Calu3 (cell line): Measurements from ENCODE around the gene IL1RN. TPM values are rescaled to one million over a fixed set of nuclear protein-coding genes. Genes with fewer than 3 reads are reported as not detected.

Source experiments
- BruUV-seq: library from RNA; stranded (reverse); fragments of 400-500 nt; replicated peaks from 2 replicates; lab custom pipeline; 2021; lab: Mats Ljungman, UMichigan
- CTCF ChIA-PET: fragments of 300-600 bp; sonication (Branson Sonifier 250); formaldehyde crosslinking; loops from one replicate; lab custom pipeline; 2022; ENCODE audit warnings: antibody characterized with exemption; lab: Charles Lee
- DNase-seq: peaks from one replicate; pipeline ENCODE4 v3.0.0; 2022
- H3K27ac Mint-ChIP-seq: one replicate; pipeline ENCODE4 v1.8.0; 2022; ENCODE audit warnings: mixed read lengths; ENCODE audit not compliant: unreplicated experiment
- H3K27me3 Mint-ChIP-seq: one replicate; pipeline ENCODE4 v1.8.0; 2022; ENCODE audit warnings: mixed read lengths; ENCODE audit not compliant: unreplicated experiment
- H3K36me3 Mint-ChIP-seq: one replicate; pipeline ENCODE4 v1.8.0; 2022; ENCODE audit warnings: mild to moderate bottlenecking, moderate library complexity, mixed read lengths; ENCODE audit not compliant: insufficient read depth, unreplicated experiment
- H3K4me1 Mint-ChIP-seq: one replicate; pipeline ENCODE4 v1.8.0; 2022; ENCODE audit warnings: mild to moderate bottlenecking, low read depth, mixed read lengths; ENCODE audit not compliant: unreplicated experiment
- H3K4me3 Mint-ChIP-seq: one replicate; pipeline ENCODE4 v1.8.0; 2022; ENCODE audit warnings: mild to moderate bottlenecking, low read depth, moderate library complexity, mixed read lengths; ENCODE audit not compliant: unreplicated experiment
- H3K9me3 Mint-ChIP-seq: one replicate; pipeline ENCODE4 v1.8.0; 2022; ENCODE audit warnings: low read depth, mixed read lengths; ENCODE audit not compliant: unreplicated experiment
- intact Hi-C: fragments of 100-400 bp; cut with micrococcal nuclease; formaldehyde crosslinking; loops from one replicate; pipeline ENCODE4 v1.10.0; 2022; ENCODE audit not compliant: unreplicated experiment
- total RNA-seq: library from RNA; stranded (reverse); gene quantifications from 2 replicates; pipeline ENCODE4 v1.2.3, GENCODE V29; 2022
- TF ChIP-seq, protein P1 (sequence below): fragments of 200-600 bp; IDR thresholded peaks from one replicate; pipeline ENCODE4 v1.8.0; 2022; ENCODE audit warnings: antibody characterized with exemption; ENCODE audit not compliant: unreplicated experiment

The IL1RN gene
- total RNA-seq, 1 experiment from 2014 or later, result 19.4 TPM

DNA sequence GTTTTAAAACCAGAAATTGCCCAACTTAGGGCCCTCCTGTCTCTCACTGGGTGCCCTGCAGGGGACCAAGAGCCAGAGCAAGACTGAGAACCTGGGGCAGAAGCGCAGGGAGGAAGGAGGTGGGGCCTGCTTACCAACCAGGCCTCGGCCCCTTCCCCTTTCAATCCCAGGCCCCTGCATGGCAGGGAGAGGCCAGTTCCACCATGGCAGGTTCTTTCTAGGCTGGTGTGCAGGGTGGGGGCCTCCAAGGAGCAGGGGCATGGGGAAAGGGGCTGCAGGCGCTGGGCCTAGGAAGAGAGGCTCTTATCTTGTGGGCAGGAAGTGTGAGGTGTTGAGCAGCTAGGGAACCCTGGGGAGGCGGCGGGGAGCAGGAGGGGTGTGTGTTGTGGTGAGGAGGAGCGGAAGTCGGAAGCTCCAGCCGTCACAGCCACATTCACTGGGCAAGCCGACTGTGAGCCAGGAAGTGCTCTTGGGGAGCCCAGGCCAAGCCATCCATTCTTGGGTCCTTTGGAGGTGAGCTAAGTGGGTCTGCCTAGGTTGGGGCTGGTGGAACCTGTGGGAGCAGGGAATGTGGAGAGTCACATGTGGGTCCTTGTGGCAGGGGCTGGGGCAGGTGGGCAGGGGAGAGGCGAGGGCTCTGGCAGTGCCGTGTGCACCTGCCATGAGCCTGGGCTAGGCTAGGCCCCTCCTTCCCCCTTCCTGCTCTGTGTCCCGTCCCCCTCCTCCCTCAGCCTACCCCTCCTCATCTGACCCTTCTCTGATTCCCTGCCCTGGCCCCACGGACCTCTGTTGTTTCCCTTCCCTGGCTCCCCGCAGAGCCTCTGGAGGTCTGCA is 46.4 kb downstream of the IL1RN start, which contains the start of gene PSD4:
TSS of gene PSD4 (plus strand) at position 430 of the 834 bp plus-strand sequence. CDS start 8,486 bp downstream, outside the sequence.
- peaks cover 3% of the 10 kb centered on the region for H3K9me3 Mint-ChIP-seq

DNA sequence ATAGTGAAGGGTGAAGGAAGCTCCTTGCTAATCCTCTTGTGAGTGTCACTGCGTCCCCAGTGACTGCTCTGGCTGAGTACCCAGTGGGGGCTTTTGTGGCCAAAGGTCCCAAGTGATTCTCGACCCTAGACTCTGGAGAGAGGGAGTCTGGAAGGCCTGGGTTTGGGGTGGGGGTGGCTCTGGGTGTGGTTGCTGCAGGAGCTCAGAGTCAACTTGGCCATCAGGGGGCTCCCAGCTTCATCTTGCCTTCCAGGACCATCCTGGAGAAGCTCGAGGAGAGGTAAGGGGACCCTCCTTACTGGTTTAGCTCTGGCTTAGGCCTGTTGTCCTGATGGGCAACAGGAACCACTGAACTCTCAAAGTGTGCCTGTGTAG is 47.0 kb downstream of the IL1RN start:
- H3K27ac Mint-ChIP-seq, result no peak overlapping the region
- TF ChIP-seq, protein P1, sequence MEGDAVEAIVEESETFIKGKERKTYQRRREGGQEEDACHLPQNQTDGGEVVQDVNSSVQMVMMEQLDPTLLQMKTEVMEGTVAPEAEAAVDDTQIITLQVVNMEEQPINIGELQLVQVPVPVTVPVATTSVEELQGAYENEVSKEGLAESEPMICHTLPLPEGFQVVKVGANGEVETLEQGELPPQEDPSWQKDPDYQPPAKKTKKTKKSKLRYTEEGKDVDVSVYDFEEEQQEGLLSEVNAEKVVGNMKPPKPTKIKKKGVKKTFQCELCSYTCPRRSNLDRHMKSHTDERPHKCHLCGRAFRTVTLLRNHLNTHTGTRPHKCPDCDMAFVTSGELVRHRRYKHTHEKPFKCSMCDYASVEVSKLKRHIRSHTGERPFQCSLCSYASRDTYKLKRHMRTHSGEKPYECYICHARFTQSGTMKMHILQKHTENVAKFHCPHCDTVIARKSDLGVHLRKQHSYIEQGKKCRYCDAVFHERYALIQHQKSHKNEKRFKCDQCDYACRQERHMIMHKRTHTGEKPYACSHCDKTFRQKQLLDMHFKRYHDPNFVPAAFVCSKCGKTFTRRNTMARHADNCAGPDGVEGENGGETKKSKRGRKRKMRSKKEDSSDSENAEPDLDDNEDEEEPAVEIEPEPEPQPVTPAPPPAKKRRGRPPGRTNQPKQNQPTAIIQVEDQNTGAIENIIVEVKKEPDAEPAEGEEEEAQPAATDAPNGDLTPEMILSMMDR, result no peak
- BruUV-seq, result no TSS peak
- intact Hi-C loops, result no loop called here
- DNase-seq, result no peak
- CTCF ChIA-PET, result interaction anchor here (0.5 kb wide), 1 partner anchor 74 kb away, joined by 4 read pairs; no protein-coding TSS in a partner anchor
- no peaks in the 10 kb centered on the region for H3K27me3 Mint-ChIP-seq
- H3K36me3 Mint-ChIP-seq, result peaks cover 9% of the 10 kb centered on the region
- H3K4me3 Mint-ChIP-seq, result no peak overlapping the region
- H3K4me1 Mint-ChIP-seq, result no peaks in the 10 kb centered on the region
- H3K9me3 Mint-ChIP-seq, result peaks cover 3% of the 10 kb centered on the region

More for the DNA sequence above, 46.4 kb downstream of the IL1RN start, which contains the start of gene PSD4:
- intact Hi-C loops, result no loop called here
- BruUV-seq, result no TSS peak
- no peaks in the 10 kb centered on the region for H3K4me1 Mint-ChIP-seq
- H3K4me3 Mint-ChIP-seq, result no peak within 1 kb of the TSS
- CTCF ChIA-PET, result no interaction called here
- H3K36me3 Mint-ChIP-seq, result peaks cover 9% of the 10 kb centered on the region
- DNase-seq, result no peak
- TF ChIP-seq, protein P1, result no peak
- H3K27ac Mint-ChIP-seq, result no peak within 1 kb of the TSS
- H3K27me3 Mint-ChIP-seq, result no peaks in the 10 kb centered on the region

DNA sequence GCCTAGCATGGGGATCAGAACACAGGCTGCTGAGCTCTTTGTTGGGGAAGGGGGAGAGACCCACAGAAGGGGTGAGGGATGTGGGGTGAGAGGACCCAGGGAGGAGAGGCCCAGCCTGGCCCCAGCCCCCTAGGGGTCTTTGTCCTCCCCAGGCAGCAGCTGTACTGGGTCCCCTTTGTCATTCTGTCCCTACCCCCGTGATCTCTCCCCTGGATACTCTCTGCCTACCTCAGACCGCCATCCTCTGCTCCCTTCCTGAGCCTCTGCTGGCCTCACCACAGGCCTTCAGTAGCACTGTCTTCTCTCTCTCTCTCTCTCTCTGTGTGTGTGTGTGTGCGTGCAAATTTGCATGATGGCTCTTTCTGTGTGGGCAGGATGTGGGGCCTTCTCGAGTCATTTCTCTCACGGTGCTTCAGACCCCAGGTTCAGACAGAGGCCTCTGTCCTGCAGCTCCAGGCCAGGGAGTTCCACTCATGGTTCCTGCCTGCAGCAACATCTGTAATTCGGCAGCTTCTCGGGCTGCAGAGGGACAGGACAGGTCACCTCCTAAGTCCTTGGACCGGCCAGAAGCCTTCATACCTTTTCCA is 47.7 kb downstream of the IL1RN start:
- no TSS peak for BruUV-seq
- intact Hi-C loops, result no loop called here
- CTCF ChIA-PET, result interaction anchor here (1.0 to 1.2 kb wide), 2 partner anchors 10 to 23 kb away, joined by 3 read pairs; no protein-coding TSS in a partner anchor

More for the DNA sequence above, 47.7 kb downstream of the IL1RN start:
- no peaks in the 10 kb centered on the region for H3K9me3 Mint-ChIP-seq
- no peak overlapping the region for H3K4me3 Mint-ChIP-seq
- no peaks in the 10 kb centered on the region for H3K4me1 Mint-ChIP-seq
- no peak overlapping the region for H3K27ac Mint-ChIP-seq
- DNase-seq, result no peak
- H3K36me3 Mint-ChIP-seq, result peaks cover 4% of the 10 kb centered on the region
- TF ChIP-seq, protein P1, result no peak
- H3K27me3 Mint-ChIP-seq, result no peaks in the 10 kb centered on the region
